ENCODE data around the gene CXCL13.
"Not testable (repeated sequence)": the region's sequence is repeated elsewhere in the genome, so short reads cannot be mapped to it uniquely, and the experiment has no call there.

CXCL13 gene

DNA sequence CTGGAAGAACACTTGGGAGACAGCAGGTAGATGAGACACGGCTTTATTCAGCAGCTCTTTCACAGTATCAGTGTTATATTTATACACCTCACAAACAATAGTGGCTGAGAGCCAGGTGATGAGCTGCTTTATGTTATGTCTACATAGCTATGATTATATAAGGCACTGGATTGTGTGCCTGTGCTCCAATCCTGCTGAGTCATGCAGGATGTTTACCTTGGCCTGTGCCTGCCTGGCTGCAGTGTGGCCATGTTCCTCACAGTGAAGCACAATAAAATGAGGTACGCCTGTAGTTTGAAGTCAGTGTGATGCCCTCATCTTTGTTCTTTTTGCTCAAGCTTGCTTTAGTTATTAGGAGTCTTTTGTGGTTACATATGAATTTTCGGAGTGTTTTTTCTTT, 31.3 kb downstream of the CXCL13 start:
- Histone ChIP-seq H3K9ac (ENCODE audit: low read depth, low read length) (no peak overlapping the region), H3K36me3 (ENCODE audit: control insufficient read depth, insufficient read depth, low read length) (no peaks in the 10 kb centered on the region), H3K9me3 (ENCODE audit: control insufficient read depth, insufficient read depth, low read length) (no peaks in the 10 kb centered on the region), H3K4me3 (ENCODE audit: low read depth, low read length) (no peak overlapping the region), H3K4me1 (ENCODE audit: control insufficient read depth, insufficient read depth, low read length) (no peaks in the 10 kb centered on the region), H3K27me3 (ENCODE audit: control insufficient read depth, insufficient read depth, low read length) (no peaks in the 10 kb centered on the region)

DNA sequence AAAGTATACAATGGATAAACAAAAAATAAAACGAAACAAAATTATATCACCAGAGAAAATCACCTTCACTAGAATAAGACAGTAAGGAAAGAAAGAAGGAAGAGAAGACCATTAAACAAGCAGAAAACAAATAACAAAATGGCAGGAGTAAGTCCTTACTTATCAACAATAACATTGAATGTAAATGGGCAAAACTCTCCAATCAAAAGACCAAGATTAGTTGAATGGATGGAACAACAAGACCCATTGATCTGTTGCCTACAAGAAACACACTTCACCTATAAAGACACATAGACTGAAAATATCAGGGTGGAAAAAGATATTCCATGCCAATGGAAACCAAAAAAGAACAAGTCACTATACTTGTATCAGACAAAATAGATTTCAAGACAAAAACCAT, 38.4 kb downstream of the CXCL13 start:
- not testable (repeated sequence) for H3K27me3 ChIP-seq (ENCODE audit: control insufficient read depth, insufficient read depth, low read length); H3K9me3 ChIP-seq (ENCODE audit: control insufficient read depth, insufficient read depth, low read length); H3K36me3 ChIP-seq (ENCODE audit: control insufficient read depth, insufficient read depth, low read length); H3K4me3 ChIP-seq (ENCODE audit: low read depth, low read length); H3K9ac ChIP-seq (ENCODE audit: low read depth, low read length); H3K4me1 ChIP-seq (ENCODE audit: control insufficient read depth, insufficient read depth, low read length)

GRCh38 chr4:77650787-77651186, 45.2 kb downstream of the CXCL13 start:
- Histone ChIP-seq H3K36me3 (ENCODE audit: control insufficient read depth, insufficient read depth, low read length) (no peaks in the 10 kb centered on the region), H3K9me3 (ENCODE audit: control insufficient read depth, insufficient read depth, low read length) (peaks cover 3% of the 10 kb centered on the region), H3K27me3 (ENCODE audit: control insufficient read depth, insufficient read depth, low read length) (no peaks in the 10 kb centered on the region), H3K9ac (ENCODE audit: low read depth, low read length) (no peak overlapping the region), H3K4me3 (ENCODE audit: low read depth, low read length) (no peak overlapping the region), H3K4me1 (ENCODE audit: control insufficient read depth, insufficient read depth, low read length) (no peaks in the 10 kb centered on the region)

DNA sequence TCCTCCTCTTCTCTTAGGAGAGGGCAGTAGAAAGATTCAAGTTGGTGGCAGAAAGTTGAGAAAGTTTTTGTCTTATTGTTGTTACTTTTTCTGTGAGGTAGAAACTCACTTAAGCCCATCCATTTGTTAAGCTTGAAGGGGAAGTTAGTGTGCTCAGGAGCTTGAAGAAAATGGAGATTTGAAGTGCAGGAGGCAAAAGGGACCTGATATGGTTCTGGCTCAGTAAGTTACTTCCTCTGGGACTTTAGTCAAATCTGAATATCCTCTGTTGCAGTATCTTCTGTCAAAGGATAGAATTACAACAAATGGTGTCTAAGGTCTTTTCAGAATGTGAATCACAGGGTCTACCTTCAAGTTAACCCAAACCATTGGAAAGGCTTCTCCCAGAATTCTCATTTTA, 46.2 kb downstream of the CXCL13 start:
- Histone ChIP-seq H3K4me1 (ENCODE audit: control insufficient read depth, insufficient read depth, low read length) (no peaks in the 10 kb centered on the region), H3K9me3 (ENCODE audit: control insufficient read depth, insufficient read depth, low read length) (peaks cover 1% of the 10 kb centered on the region), H3K4me3 (ENCODE audit: low read depth, low read length) (no peak overlapping the region), H3K36me3 (ENCODE audit: control insufficient read depth, insufficient read depth, low read length) (no peaks in the 10 kb centered on the region), H3K9ac (ENCODE audit: low read depth, low read length) (no peak overlapping the region), H3K27me3 (ENCODE audit: control insufficient read depth, insufficient read depth, low read length) (no peaks in the 10 kb centered on the region)

GRCh38 chr4:77652237-77652897, 46.7 kb downstream of the CXCL13 start:
- no peak overlapping the region for H3K9ac ChIP-seq (ENCODE audit: low read depth, low read length)
- no peaks in the 10 kb centered on the region for H3K4me1 ChIP-seq (ENCODE audit: control insufficient read depth, insufficient read depth, low read length)
- H3K36me3 ChIP-seq (ENCODE audit: control insufficient read depth, insufficient read depth, low read length) = no peaks in the 10 kb centered on the region
- H3K4me3 ChIP-seq (ENCODE audit: low read depth, low read length) = no peak overlapping the region
- no peaks in the 10 kb centered on the region for H3K27me3 ChIP-seq (ENCODE audit: control insufficient read depth, insufficient read depth, low read length)
- H3K9me3 ChIP-seq (ENCODE audit: control insufficient read depth, insufficient read depth, low read length) = no peaks in the 10 kb centered on the region

DNA sequence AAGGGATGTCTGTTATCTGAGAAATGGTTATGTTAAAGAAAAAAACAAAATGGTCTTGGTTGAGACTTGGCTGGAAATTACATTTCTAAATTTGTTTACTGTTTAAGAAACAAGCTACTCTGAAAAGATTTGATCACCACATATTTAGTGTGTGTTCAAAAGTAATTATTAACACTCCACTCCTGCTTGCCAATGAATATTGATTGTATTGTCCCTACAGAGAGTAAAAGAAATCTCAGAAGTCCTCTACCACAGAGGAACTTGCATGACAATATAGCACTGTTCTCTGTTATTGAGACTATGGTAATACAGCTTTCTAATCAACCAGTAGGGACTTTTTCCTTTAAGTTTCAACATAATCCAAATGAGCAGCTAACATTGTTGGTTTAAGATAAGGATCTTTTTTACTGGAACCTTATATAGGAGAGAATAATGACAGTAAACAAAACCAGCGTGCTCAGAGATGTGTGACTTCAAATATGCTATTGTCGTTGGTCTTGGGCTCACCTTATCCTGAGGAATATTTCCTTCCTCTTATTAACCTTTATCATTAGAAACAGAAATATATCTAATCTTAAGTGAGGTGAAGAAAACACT, 47.6 kb downstream of the CXCL13 start:
- H3K27me3 ChIP-seq (ENCODE audit: control insufficient read depth, insufficient read depth, low read length) = no peaks in the 10 kb centered on the region
- no peaks in the 10 kb centered on the region for H3K36me3 ChIP-seq (ENCODE audit: control insufficient read depth, insufficient read depth, low read length)
- no peaks in the 10 kb centered on the region for H3K4me1 ChIP-seq (ENCODE audit: control insufficient read depth, insufficient read depth, low read length)
- H3K9ac ChIP-seq (ENCODE audit: low read depth, low read length) = no peak overlapping the region
- H3K9me3 ChIP-seq (ENCODE audit: control insufficient read depth, insufficient read depth, low read length) = no peaks in the 10 kb centered on the region
- H3K4me3 ChIP-seq (ENCODE audit: low read depth, low read length) = no peak overlapping the region

- not testable (repeated sequence) for H3K9me3 ChIP-seq (ENCODE audit: control insufficient read depth, insufficient read depth, low read length); H3K4me1 ChIP-seq (ENCODE audit: control insufficient read depth, insufficient read depth, low read length); H3K9ac ChIP-seq (ENCODE audit: low read depth, low read length); H3K27me3 ChIP-seq (ENCODE audit: control insufficient read depth, insufficient read depth, low read length); H3K36me3 ChIP-seq (ENCODE audit: control insufficient read depth, insufficient read depth, low read length); H3K4me3 ChIP-seq (ENCODE audit: low read depth, low read length)
Observed at GRCh38 chr4:77660318-77660717, 54.7 kb downstream of the CXCL13 start.

Measured in iPS-15b (cell line).